Natural killer cell (primary cell): ENCODE results near the gene AOPEP. TPM values are rescaled to one million over a fixed set of nuclear protein-coding genes. Genes with fewer than 3 reads are reported as not detected.

Source experiments
- ATAC-seq, 3 donors: fragments of 150-1000 bp in 2 of 3; fragments of 200-7000 bp in 1 of 3; cut with Tn5 transposase; 1 replicate in 1 of 3; 2 replicates in 2 of 3; pipeline ENCODE4 v1.10.0; 2021; ENCODE audit warnings: mild to moderate bottlenecking in 2 of 3, moderate library complexity in 2 of 3
- DNase-seq, 2 donors: peaks; one replicate each; pipeline versions ENCODE4 v3.0.0 to v3.0.0-alpha.2; 2013 to 2021; ENCODE audit warnings: mixed read lengths in 1 of 2
- H3K27ac ChIP-seq: one replicate; pipeline ENCODE4 v1.5.1; 2013; ENCODE audit warnings: mild to moderate bottlenecking, low read length
- H3K27me3 ChIP-seq: one replicate; pipeline ENCODE4 v1.6.1; 2013; ENCODE audit warnings: low read length; ENCODE audit not compliant: control insufficient read depth, insufficient read depth
- H3K36me3 ChIP-seq: one replicate; pipeline ENCODE4 v1.6.1; 2013; ENCODE audit warnings: low read length; ENCODE audit not compliant: control insufficient read depth, insufficient read depth
- H3K4me1 ChIP-seq: one replicate; pipeline ENCODE4 v1.6.1; 2013; ENCODE audit warnings: low read length; ENCODE audit not compliant: control insufficient read depth, insufficient read depth
- H3K4me3 ChIP-seq: one replicate; pipeline ENCODE4 v1.5.1; 2013; ENCODE audit warnings: low read length
- H3K9me3 ChIP-seq: one replicate; pipeline ENCODE4 v1.6.1; 2013; ENCODE audit warnings: low read length; ENCODE audit not compliant: control insufficient read depth, insufficient read depth
- H3K27ac Mint-ChIP-seq, 2 donors: one replicate each; pipeline ENCODE4 v1.8.0; 2022; ENCODE audit warnings: mild to moderate bottlenecking in 2 of 2, mixed read lengths in 2 of 2, moderate library complexity in 1 of 2
- H3K27me3 Mint-ChIP-seq, 2 donors: one replicate each; pipeline ENCODE4 v1.8.0; 2022; ENCODE audit warnings: low read depth in 2 of 2, mixed read lengths in 2 of 2
- H3K36me3 Mint-ChIP-seq: one replicate; pipeline ENCODE4 v1.8.0; 2022; ENCODE audit warnings: mixed read lengths
- H3K4me1 Mint-ChIP-seq, 2 donors: one replicate each; pipeline ENCODE4 v1.8.0; 2022; ENCODE audit warnings: mixed read lengths in 2 of 2
- H3K4me3 Mint-ChIP-seq: one replicate; pipeline ENCODE4 v1.8.0; 2022; ENCODE audit warnings: mild to moderate bottlenecking, moderate library complexity, mixed read lengths
- H3K9me3 Mint-ChIP-seq, 2 donors: one replicate each; pipeline ENCODE4 v1.8.0; 2022; ENCODE audit warnings: mixed read lengths in 2 of 2
- WGBS: methylation state at CpG from one replicate; pipeline ENCODE4 v1.1.7; 2013; ENCODE audit warnings: missing lambda C conversion rate; ENCODE audit not compliant: insufficient coverage; 5-methylcytosine and 5-hydroxymethylcytosine counted together
- intact Hi-C: fragments of 100-400 bp; cut with micrococcal nuclease; formaldehyde crosslinking; loops from one replicate; pipeline ENCODE4 v1.14.2; 2022
- total RNA-seq, 4 donors: library from RNA; stranded (reverse); fragments of 120-200 nt in 1 of 4; gene quantifications; one replicate each; pipeline versions ENCODE4 v1.2.3 to v1.2.4, GENCODE V29; 2013 to 2022
- TF ChIP-seq, protein P1 (sequence below): fragments of 200-600 bp; IDR thresholded peaks from one replicate; pipeline ENCODE4 v1.8.0; 2022; ENCODE audit warnings: antibody characterized with exemption

Gene AOPEP
- total RNA-seq, 3 donors from 2014 or later (not counting 1 experiment from before 2014, with no cell fraction given): 20.1 to 22.6 (median 20.6) TPM

GRCh38 chr9:94680020-94680419 is 46.5 kb upstream of the AOPEP start:
- Histone ChIP-seq H3K27ac (no peak overlapping the region), H3K4me3 (no peak overlapping the region), H3K4me1 (peaks cover 2% of the 10 kb centered on the region), H3K9me3 (no peaks in the 10 kb centered on the region), H3K27me3 (no peaks in the 10 kb centered on the region), H3K36me3 (no peaks in the 10 kb centered on the region)
- ATAC-seq: no peak
- no peaks in the 10 kb centered on the region for H3K36me3 Mint-ChIP-seq
- peaks cover 0 to 4% of the 10 kb centered on the region in 2 donors for H3K4me1 Mint-ChIP-seq
- no peak overlapping the region for H3K4me3 Mint-ChIP-seq
- no CpG with 5 or more reads among the region's 1 CpG for WGBS
- intact Hi-C loops: no loop called here
- H3K27me3 Mint-ChIP-seq: peaks cover 16 to 22% of the 10 kb centered on the region in 2 donors
- no peak for DNase-seq
- TF ChIP-seq, protein P1, sequence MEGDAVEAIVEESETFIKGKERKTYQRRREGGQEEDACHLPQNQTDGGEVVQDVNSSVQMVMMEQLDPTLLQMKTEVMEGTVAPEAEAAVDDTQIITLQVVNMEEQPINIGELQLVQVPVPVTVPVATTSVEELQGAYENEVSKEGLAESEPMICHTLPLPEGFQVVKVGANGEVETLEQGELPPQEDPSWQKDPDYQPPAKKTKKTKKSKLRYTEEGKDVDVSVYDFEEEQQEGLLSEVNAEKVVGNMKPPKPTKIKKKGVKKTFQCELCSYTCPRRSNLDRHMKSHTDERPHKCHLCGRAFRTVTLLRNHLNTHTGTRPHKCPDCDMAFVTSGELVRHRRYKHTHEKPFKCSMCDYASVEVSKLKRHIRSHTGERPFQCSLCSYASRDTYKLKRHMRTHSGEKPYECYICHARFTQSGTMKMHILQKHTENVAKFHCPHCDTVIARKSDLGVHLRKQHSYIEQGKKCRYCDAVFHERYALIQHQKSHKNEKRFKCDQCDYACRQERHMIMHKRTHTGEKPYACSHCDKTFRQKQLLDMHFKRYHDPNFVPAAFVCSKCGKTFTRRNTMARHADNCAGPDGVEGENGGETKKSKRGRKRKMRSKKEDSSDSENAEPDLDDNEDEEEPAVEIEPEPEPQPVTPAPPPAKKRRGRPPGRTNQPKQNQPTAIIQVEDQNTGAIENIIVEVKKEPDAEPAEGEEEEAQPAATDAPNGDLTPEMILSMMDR: no peak
- H3K9me3 Mint-ChIP-seq: no peaks in the 10 kb centered on the region
- H3K27ac Mint-ChIP-seq: no peak overlapping the region

GRCh38 chr9:94680621-94681020 is 45.9 kb upstream of the AOPEP start:
- intact Hi-C loops: loop anchor here (1.0 kb wide), 4 partner anchors 238 to 1538 kb away; no protein-coding TSS in a partner anchor
- Histone ChIP-seq H3K9me3 (no peaks in the 10 kb centered on the region), H3K4me1 (peaks cover 2% of the 10 kb centered on the region), H3K36me3 (no peaks in the 10 kb centered on the region), H3K27me3 (no peaks in the 10 kb centered on the region), H3K27ac (no peak overlapping the region), H3K4me3 (no peak overlapping the region)
- WGBS: 82% methylated on average over 2 of the region's 2 CpGs
- H3K27ac Mint-ChIP-seq: no peak overlapping the region
- DNase-seq: no peak
- TF ChIP-seq, protein P1: no peak
- H3K27me3 Mint-ChIP-seq: peaks cover 16 to 26% of the 10 kb centered on the region in 2 donors
- no peaks in the 10 kb centered on the region for H3K36me3 Mint-ChIP-seq
- H3K9me3 Mint-ChIP-seq: no peaks in the 10 kb centered on the region
- no peak for ATAC-seq
- no peak overlapping the region for H3K4me3 Mint-ChIP-seq
- peaks cover 0 to 4% of the 10 kb centered on the region in 2 donors for H3K4me1 Mint-ChIP-seq

GRCh38 chr9:94681508-94681907 is 45.0 kb upstream of the AOPEP start:
- Histone ChIP-seq H3K27ac (no peak overlapping the region), H3K36me3 (no peaks in the 10 kb centered on the region), H3K9me3 (no peaks in the 10 kb centered on the region), H3K4me3 (no peak overlapping the region), H3K4me1 (peaks cover 2% of the 10 kb centered on the region), H3K27me3 (no peaks in the 10 kb centered on the region)
- 26% methylated on average over 7 of the region's 7 CpGs for whole genome bisulfite sequencing
- intact Hi-C loops: loop anchor here (1.0 kb wide), 4 partner anchors 237 to 1537 kb away; no protein-coding TSS in a partner anchor
- Mint-ChIP-seq H3K4me1 (peaks cover 0 to 4% of the 10 kb centered on the region in 2 donors), H3K36me3 (no peaks in the 10 kb centered on the region), H3K9me3 (no peaks in the 10 kb centered on the region), H3K27me3 (peaks cover 16 to 35% of the 10 kb centered on the region in 2 donors), H3K27ac (no peak overlapping the region), H3K4me3 (no peak overlapping the region)
- ATAC-seq (peak; percentile 83 to 94 (median 85)), DNase-seq (peak; percentile 20 to 81)
- TF ChIP-seq, protein P1: peak; percentile 70

- 63% methylated on average over 2 of the region's 2 CpGs for WGBS
- Mint-ChIP-seq H3K4me1 (peaks cover 0 to 4% of the 10 kb centered on the region in 2 donors), H3K27ac (no peak overlapping the region), H3K4me3 (no peak overlapping the region), H3K27me3 (peaks cover 8 to 14% of the 10 kb centered on the region in 2 donors), H3K9me3 (no peaks in the 10 kb centered on the region), H3K36me3 (no peaks in the 10 kb centered on the region)
- H3K36me3 ChIP-seq: no peaks in the 10 kb centered on the region
- H3K4me1 ChIP-seq: peaks cover 2% of the 10 kb centered on the region
- ATAC-seq (no peak), DNase-seq (no peak)
- no peaks in the 10 kb centered on the region for H3K9me3 ChIP-seq
- H3K4me3 ChIP-seq: no peak overlapping the region
- H3K27me3 ChIP-seq: no peaks in the 10 kb centered on the region
- intact Hi-C loops: no loop called here
- TF ChIP-seq, protein P1: no peak
- H3K27ac ChIP-seq: no peak overlapping the region
Observed at GRCh38 chr9:94685359-94685758, 41.1 kb upstream of the AOPEP start.
